GM23338 (cell line): ENCODE results near the gene RP2.

Experiments used
- CTCF ChIP-seq, 2 experiments: fragments of 200-600 bp in 1 of 2; sonication (generic) in 1 of 2; conservative IDR thresholded peaks; 2 replicates each; pipeline versions ENCODE4 v1.5.1 to v1.6.1; 2016 to 2017; ENCODE audit warnings: antibody characterized with exemption in 2 of 2, low read depth in 2 of 2, mild to moderate bottlenecking in 2 of 2, moderate library complexity in 1 of 2
- ETS1 ChIP-seq: IDR thresholded peaks from 2 replicates; pipeline ENCODE4 v1.6.1; 2016; ENCODE audit warnings: antibody characterized with exemption
- EZH2 ChIP-seq: fragments of 200-600 bp; sonication (generic); IDR thresholded peaks from one replicate; pipeline ENCODE4 v1.8.0; 2017; ENCODE audit warnings: antibody characterized with exemption, mild to moderate bottlenecking, low read depth; ENCODE audit not compliant: unreplicated experiment
- EZH2phosphoT487 ChIP-seq: fragments of 200-600 bp; sonication (generic); IDR thresholded peaks from one replicate; pipeline ENCODE4 v1.8.1; 2018; ENCODE audit warnings: antibody characterized with exemption; ENCODE audit not compliant: unreplicated experiment
- JUNB ChIP-seq: IDR thresholded peaks from one replicate; pipeline ENCODE4 v1.6.1; 2016; ENCODE audit warnings: antibody characterized with exemption; ENCODE audit not compliant: unreplicated experiment
- POLR2AphosphoS5 ChIP-seq: IDR thresholded peaks from 2 replicates; pipeline ENCODE4 v1.6.1; 2016; ENCODE audit warnings: antibody characterized with exemption, low read depth
- STAT1 ChIP-seq: IDR thresholded peaks from one replicate; pipeline ENCODE4 v1.6.1; 2016; ENCODE audit warnings: antibody characterized with exemption; ENCODE audit not compliant: unreplicated experiment
- ZNF114 ChIP-seq: fragments of 250-450 bp; sonication (Bioruptor Pico); IDR thresholded peaks from 2 replicates; pipeline ENCODE4 v1.5.0; 2020; ENCODE audit warnings: mild to moderate bottlenecking, moderate library complexity
- ZNF331 ChIP-seq: fragments of 250-450 bp; sonication (Bioruptor Pico); IDR thresholded peaks from 2 replicates; pipeline ENCODE4 v1.5.0; 2020; ENCODE audit warnings: low read depth, mild to moderate bottlenecking, moderate library complexity

GRCh38 chrX:46856483-46856882 lies 19.6 kb downstream of the RP2 start:
- no peak for TF ChIP-seq CTCF (conservative IDR thresholded peaks at IDR 0.05; ENCODE audit: low read depth in 2 of 2)
- TF ChIP-seq EZH2: no peak
- no peak for TF ChIP-seq ETS1
- TF ChIP-seq EZH2phosphoT487: no peak
- no peak for TF ChIP-seq ZNF331 (CRISPR knock-in tag)
- no peak for TF ChIP-seq POLR2AphosphoS5
- no peak for TF ChIP-seq ZNF114
- no peak for TF ChIP-seq STAT1
- TF ChIP-seq JUNB: no peak
